HepG2 (cell line): ENCODE results near the gene CPPED1. TPM values are rescaled to one million over a fixed set of nuclear protein-coding genes. Genes with fewer than 3 reads are reported as not detected.

Experiments
- ATAC-seq: fragments of 200-7000 bp; cut with Tn5 transposase; 3 replicates; pipeline ENCODE4 v1.9.1; 2020; ENCODE audit warnings: mild to moderate bottlenecking, moderate library complexity
- BruUV-seq: library from RNA; stranded (reverse); fragments of 400-500 nt; replicated peaks from 2 replicates; lab custom pipeline; 2021; lab: Mats Ljungman, UMichigan
- CTCF ChIA-PET: fragments of 300-600 bp; formaldehyde crosslinking; extraction: SDS; loops from one replicate; lab custom pipeline; 2021; ENCODE audit warnings: low total read pairs, inconsistent platforms, low intra/inter-chr PET ratio; lab: Yijun Ruan, JAX
- POLR2A ChIA-PET: fragments of 350-600 bp; sonication (Branson Sonifier 250); formaldehyde crosslinking; loops from one replicate; lab custom pipeline; 2020; ENCODE audit warnings: antibody characterized with exemption, inconsistent platforms; lab: Yijun Ruan, JAX
- DNase-seq: peaks from one replicate; pipeline ENCODE4 v3.0.0-alpha.2; 2015; ENCODE audit warnings: low spot score
- FAIRE-seq: peaks from 3 replicates; lab custom pipeline; 2011; peaks lifted over from hg19 to GRCh38; lab: Jason Lieb, UNC
- H2AFZ ChIP-seq: one replicate; pipeline ENCODE4 v1.6.1; 2011; ENCODE audit warnings: low read length, inconsistent platforms
- H3K27ac ChIP-seq: fragments of 300-600 bp; 3 replicates; pipeline ENCODE4 v1.8.0; 2011; ENCODE audit warnings: mixed run types, mild to moderate bottlenecking, mixed read lengths, low read length, inconsistent platforms; ENCODE audit not compliant: insufficient read depth; ENCODE audit errors: extremely low read length
- H3K27me3 ChIP-seq, 2 experiments: fragments of 200-600 bp in 1 of 2; 2 replicates in 1 of 2; 3 replicates in 1 of 2; pipeline versions ENCODE4 v1.6.0 to v1.8.0; 2011; ENCODE audit warnings: low read length in 2 of 2, mild to moderate bottlenecking in 2 of 2, moderate library complexity in 2 of 2, inconsistent platforms in 1 of 2; ENCODE audit not compliant: insufficient read depth in 2 of 2, control insufficient read depth in 1 of 2
- H3K36me3 ChIP-seq, 2 experiments: fragments of 200-600 bp in 1 of 2; replicated peaks in 1 of 2; 2 replicates in 1 of 2; 3 replicates in 1 of 2; pipeline versions ENCODE4 v1.5.1 to v1.8.0; 2011; ENCODE audit warnings: low read length in 2 of 2, inconsistent platforms in 1 of 2; ENCODE audit not compliant: insufficient read depth in 2 of 2, control insufficient read depth in 1 of 2
- H3K4me1 ChIP-seq: 2 replicates; pipeline ENCODE4 v1.5.1; 2012; ENCODE audit warnings: low read length, inconsistent platforms; ENCODE audit not compliant: insufficient read depth
- H3K4me2 ChIP-seq: 2 replicates; pipeline ENCODE4 v1.6.0; 2011; ENCODE audit warnings: low read depth, low read length, inconsistent platforms
- H3K4me3 ChIP-seq, 3 experiments: fragments of 200-600 bp in 1 of 3; sonication (generic), shearing (Covaris generic) in 1 of 3; replicated peaks in 1 of 3; 2 replicates each; pipeline ENCODE4 v1.5.1; 2011 to 2016; ENCODE audit warnings: low read length in 3 of 3, inconsistent platforms in 2 of 3, low read depth in 2 of 3, mild to moderate bottlenecking in 2 of 3, control low read depth in 1 of 3, mixed read lengths in 1 of 3; ENCODE audit not compliant: insufficient read depth in 1 of 3
- H3K79me2 ChIP-seq: one replicate; pipeline ENCODE4 v1.6.1; 2011; ENCODE audit warnings: low read length, inconsistent platforms; ENCODE audit not compliant: insufficient read depth
- H3K9ac ChIP-seq: 2 replicates; pipeline ENCODE4 v1.6.0; 2011; ENCODE audit warnings: mild to moderate bottlenecking, low read depth, low read length, inconsistent platforms; ENCODE audit not compliant: insufficient read depth
- H3K9me3 ChIP-seq: 2 replicates; pipeline ENCODE4 v1.5.1; 2012; ENCODE audit warnings: mild to moderate bottlenecking, low read length
- H4K20me1 ChIP-seq: 2 replicates; pipeline ENCODE4 v1.6.0; 2011; ENCODE audit warnings: inconsistent platforms, mild to moderate bottlenecking, low read length, moderate library complexity; ENCODE audit not compliant: insufficient read depth
- HNF4A ChIP-seq: sonication (generic); formaldehyde crosslinking; IDR thresholded peaks from 2 replicates; pipeline ENCODE4 v1.4.0; 2020; ENCODE audit warnings: missing genetic modification reagents
- MAX ChIP-seq: IDR thresholded peaks from 2 replicates; pipeline ENCODE4 v1.6.1; 2012; ENCODE audit warnings: inconsistent platforms
- MBNL3 ChIP-seq: fragments of 250-450 bp; sonication (Bioruptor Pico); conservative IDR thresholded peaks from 2 replicates; pipeline ENCODE4 v1.8.0; 2022; ENCODE audit warnings: mild to moderate bottlenecking, inconsistent platforms
- NFYB ChIP-seq: sonication (generic); formaldehyde crosslinking; IDR thresholded peaks from 2 replicates; pipeline ENCODE4 v1.4.0; 2020; ENCODE audit warnings: missing genetic modification reagents
- NFYC ChIP-seq: IDR thresholded peaks from 2 replicates; pipeline ENCODE4 v1.6.1; 2016; ENCODE audit warnings: missing genetic modification reagents, missing compliant biosample characterization
- NRL ChIP-seq: sonication (generic); formaldehyde crosslinking; IDR thresholded peaks from 2 replicates; pipeline ENCODE4 v1.5.0; 2020; ENCODE audit warnings: missing genetic modification reagents, mild to moderate bottlenecking, moderate library complexity, borderline replicate concordance
- SMC3 ChIP-seq: IDR thresholded peaks from 2 replicates; pipeline ENCODE4 v1.6.1; 2011; ENCODE audit warnings: low read length, improper control_type of control experiment
- THAP9 ChIP-seq: sonication (generic); formaldehyde crosslinking; IDR thresholded peaks from 2 replicates; pipeline ENCODE4; 2020; ENCODE audit warnings: missing genetic modification reagents, mild to moderate bottlenecking, borderline replicate concordance
- ZBTB38 ChIP-seq: sonication (generic); formaldehyde crosslinking; IDR thresholded peaks from 2 replicates; pipeline ENCODE4 v1.5.1; 2020; ENCODE audit warnings: mild to moderate bottlenecking, missing genetic modification reagents
- ZBTB43 ChIP-seq: sonication (generic); formaldehyde crosslinking; conservative IDR thresholded peaks from 2 replicates; pipeline ENCODE4 v1.4.0; 2020; ENCODE audit warnings: missing genetic modification reagents
- ZMYM3 ChIP-seq: sonication (generic); formaldehyde crosslinking; IDR thresholded peaks from 2 replicates; pipeline ENCODE4 v1.5.1; 2020; ENCODE audit warnings: mild to moderate bottlenecking, missing genetic modification reagents
- ZNF772 ChIP-seq: sonication (generic); formaldehyde crosslinking; IDR thresholded peaks from 2 replicates; pipeline ENCODE4 v1.5.0; 2020; ENCODE audit warnings: mild to moderate bottlenecking, missing genetic modification reagents
- WGBS: methylation state at CpG from one replicate; pipeline ENCODE4 v1.1.6; 2017; ENCODE audit warnings: low lambda C conversion rate; 5-methylcytosine and 5-hydroxymethylcytosine counted together
- in situ Hi-C: cut with HindIII; loops from 2 replicates; pipeline ENCODE4 v1.10.0; 2017; ENCODE audit warnings: low pct_unique_long_range_greater_than_20kb; ENCODE audit not compliant: extremely low pct_ligation_motif_present
- intact Hi-C: fragments of 100-400 bp; cut with micrococcal nuclease; formaldehyde crosslinking; loops from one replicate; pipeline ENCODE4 v1.10.0; 2022; ENCODE audit not compliant: unreplicated experiment
- polyA plus RNA-seq, 8 experiments: library from polyadenylated mRNA; depleted of rRNA in 3 of 8; stranded (reverse) in 7 of 8; unstranded in 1 of 8; fragments of >200 nt; fragmentation: Illumina TruSeq in 4 of 8; extraction: Trizol in 4 of 8; gene quantifications; 2 replicates each; pipeline versions ENCODE4 v1.2.1 to v1.2.3, GENCODE V29; 2011 to 2016; ENCODE audit warnings: low read depth in 4 of 8, missing spikeins in 1 of 8, mixed read lengths in 1 of 8; ENCODE audit not compliant: insufficient read depth in 1 of 8
- total RNA-seq, 5 experiments: library from RNA; depleted of rRNA; stranded (reverse); fragments of >200 nt; fragmentation: Illumina TruSeq; extraction: Trizol; gene quantifications; 2 replicates each; pipeline ENCODE4 v1.2.3, GENCODE V29; 2016; ENCODE audit warnings: low read depth in 1 of 5
- TF ChIP-seq, protein P1 (sequence below): sonication (generic); formaldehyde crosslinking; IDR thresholded peaks from 2 replicates; pipeline ENCODE4 v1.5.1; 2020; ENCODE audit warnings: missing genetic modification reagents, mild to moderate bottlenecking, borderline replicate concordance

The CPPED1 gene
- total and polyA plus RNA-seq, 2 of the 13 experiments (the other 11 are each of a cell fraction or from before 2014, with no cell fraction given) = 66.6 to 71.3 TPM

DNA sequence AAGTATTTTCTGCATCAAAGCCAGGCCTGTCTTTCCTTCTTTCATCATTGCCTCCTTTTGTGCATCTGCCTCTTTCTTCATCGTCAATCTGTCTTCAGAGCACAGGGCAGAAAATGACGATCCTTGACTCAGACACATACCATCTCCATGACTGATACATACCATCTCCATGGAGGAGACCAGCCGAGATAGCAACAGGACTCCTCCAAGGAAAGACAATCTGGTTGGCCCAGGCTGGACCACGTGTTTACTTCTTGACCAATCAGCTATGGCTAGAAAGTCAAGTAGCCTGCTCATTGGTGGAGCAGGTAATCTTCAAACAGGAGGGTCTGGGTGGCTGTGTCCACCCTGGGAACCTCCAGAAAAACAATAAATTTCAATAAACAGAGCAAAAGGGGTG, 164.6 kb downstream of the CPPED1 start:
- Histone ChIP-seq H3K4me2 (no peak overlapping the region), H4K20me1 (no peaks in the 10 kb centered on the region), H3K27ac (no peak overlapping the region), H3K9ac (no peak overlapping the region), H3K4me3 (no peak overlapping the region), H3K27me3 (no peaks in the 10 kb centered on the region), H3K36me3 (no peaks in the 10 kb centered on the region), H3K4me1 (peaks cover 25% of the 10 kb centered on the region), H2AFZ (no peak overlapping the region), H3K79me2 (no peaks in the 10 kb centered on the region), H3K9me3 (no peaks in the 10 kb centered on the region)
- WGBS = 48% methylated on average over 4 of the region's 4 CpGs
- ATAC-seq = no peak
- POLR2A ChIA-PET = interaction anchor here (0.6 to 1.9 kb wide), 4 partner anchors 15 to 26 kb away, joined by 4 to 11 read pairs (median 8); no protein-coding TSS in a partner anchor
- in situ Hi-C loops = no loop called here
- TF ChIP-seq ZNF772 = no peak
- TF ChIP-seq NFYB = peak; percentile 44
- peak; percentile 66 for TF ChIP-seq NFYC (CRISPR knock-in tag)
- FAIRE-seq = no peak
- intact Hi-C loops = no loop called here
- BruUV-seq = no TSS peak
- CTCF ChIA-PET = no interaction called here
- DNase-seq = peak; percentile 52

GRCh38 chr16:12637002-12637401, 166.7 kb downstream of the CPPED1 start:
- in situ Hi-C loops = no loop called here
- no peaks in the 10 kb centered on the region for H3K36me3 ChIP-seq
- CTCF ChIA-PET = no interaction called here
- FAIRE-seq (no peak), ATAC-seq (peak; percentile 77), DNase-seq (no peak)
- H2AFZ ChIP-seq = no peak overlapping the region
- H3K27me3 ChIP-seq = no peaks in the 10 kb centered on the region
- no peak overlapping the region for H3K9ac ChIP-seq
- H3K4me2 ChIP-seq = no peak overlapping the region
- peaks cover 5% of the 10 kb centered on the region for H3K4me1 ChIP-seq
- BruUV-seq = no TSS peak
- 84% methylated on average over 6 of the region's 12 CpGs for WGBS
- no peaks in the 10 kb centered on the region for H4K20me1 ChIP-seq
- no peak overlapping the region for H3K27ac ChIP-seq
- POLR2A ChIA-PET = interaction anchor here (0.9 kb wide), 1 partner anchor 24 kb away, joined by 3 read pairs; no protein-coding TSS in a partner anchor
- intact Hi-C loops = no loop called here
- H3K4me3 ChIP-seq = no peak overlapping the region
- H3K79me2 ChIP-seq = no peaks in the 10 kb centered on the region
- H3K9me3 ChIP-seq = no peaks in the 10 kb centered on the region
- TF ChIP-seq, protein P1, sequence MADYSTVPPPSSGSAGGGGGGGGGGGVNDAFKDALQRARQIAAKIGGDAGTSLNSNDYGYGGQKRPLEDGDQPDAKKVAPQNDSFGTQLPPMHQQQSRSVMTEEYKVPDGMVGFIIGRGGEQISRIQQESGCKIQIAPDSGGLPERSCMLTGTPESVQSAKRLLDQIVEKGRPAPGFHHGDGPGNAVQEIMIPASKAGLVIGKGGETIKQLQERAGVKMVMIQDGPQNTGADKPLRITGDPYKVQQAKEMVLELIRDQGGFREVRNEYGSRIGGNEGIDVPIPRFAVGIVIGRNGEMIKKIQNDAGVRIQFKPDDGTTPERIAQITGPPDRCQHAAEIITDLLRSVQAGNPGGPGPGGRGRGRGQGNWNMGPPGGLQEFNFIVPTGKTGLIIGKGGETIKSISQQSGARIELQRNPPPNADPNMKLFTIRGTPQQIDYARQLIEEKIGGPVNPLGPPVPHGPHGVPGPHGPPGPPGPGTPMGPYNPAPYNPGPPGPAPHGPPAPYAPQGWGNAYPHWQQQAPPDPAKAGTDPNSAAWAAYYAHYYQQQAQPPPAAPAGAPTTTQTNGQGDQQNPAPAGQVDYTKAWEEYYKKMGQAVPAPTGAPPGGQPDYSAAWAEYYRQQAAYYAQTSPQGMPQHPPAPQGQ = no peak
- TF ChIP-seq HNF4A (CRISPR knock-in tag) (0 out of 2 replicates have a peak, but pooled peaks have one; percentile 15), MBNL3 (CRISPR knock-in tag) (no peak), ZBTB43 (CRISPR knock-in tag) (no peak), THAP9 (CRISPR knock-in tag) (0 out of 2 replicates have a peak, but pooled peaks have one; percentile 22), ZMYM3 (peak; percentile 70), NRL (CRISPR knock-in tag) (0 out of 2 replicates have a peak, but pooled peaks have one; percentile 45), ZBTB38 (CRISPR knock-in tag) (peak; percentile 69; the same call in 1 of the 2 replicates), SMC3 (no peak), MAX (peak; percentile 39; the same call in 1 of the 2 replicates)
